Natural killer cell (primary cell): ENCODE measurements around the gene SIGLEC5. TPM values are rescaled to one million over a fixed set of nuclear protein-coding genes. Genes with fewer than 3 reads are reported as not detected.
"Not testable (repeated sequence)": the region's sequence is repeated elsewhere in the genome, so short reads cannot be mapped to it uniquely, and the experiment has no call there.

ENCODE experiments used
- ATAC-seq, 3 donors: fragments of 150-1000 bp in 2 of 3; fragments of 200-7000 bp in 1 of 3; cut with Tn5 transposase; 1 replicate in 1 of 3; 2 replicates in 2 of 3; pipeline ENCODE4 v1.10.0; 2021; ENCODE audit warnings: mild to moderate bottlenecking in 2 of 3, moderate library complexity in 2 of 3
- DNase-seq, 2 donors: peaks; one replicate each; pipeline versions ENCODE4 v3.0.0 to v3.0.0-alpha.2; 2013 to 2021; ENCODE audit warnings: mixed read lengths in 1 of 2
- H3K27ac ChIP-seq: one replicate; pipeline ENCODE4 v1.5.1; 2013; ENCODE audit warnings: mild to moderate bottlenecking, low read length
- H3K27me3 ChIP-seq: one replicate; pipeline ENCODE4 v1.6.1; 2013; ENCODE audit warnings: low read length; ENCODE audit not compliant: control insufficient read depth, insufficient read depth
- H3K36me3 ChIP-seq: one replicate; pipeline ENCODE4 v1.6.1; 2013; ENCODE audit warnings: low read length; ENCODE audit not compliant: control insufficient read depth, insufficient read depth
- H3K4me1 ChIP-seq: one replicate; pipeline ENCODE4 v1.6.1; 2013; ENCODE audit warnings: low read length; ENCODE audit not compliant: control insufficient read depth, insufficient read depth
- H3K4me3 ChIP-seq: one replicate; pipeline ENCODE4 v1.5.1; 2013; ENCODE audit warnings: low read length
- H3K9me3 ChIP-seq: one replicate; pipeline ENCODE4 v1.6.1; 2013; ENCODE audit warnings: low read length; ENCODE audit not compliant: control insufficient read depth, insufficient read depth
- H3K27ac Mint-ChIP-seq, 2 donors: one replicate each; pipeline ENCODE4 v1.8.0; 2022; ENCODE audit warnings: mild to moderate bottlenecking in 2 of 2, mixed read lengths in 2 of 2, moderate library complexity in 1 of 2
- H3K27me3 Mint-ChIP-seq, 2 donors: one replicate each; pipeline ENCODE4 v1.8.0; 2022; ENCODE audit warnings: low read depth in 2 of 2, mixed read lengths in 2 of 2
- H3K36me3 Mint-ChIP-seq: one replicate; pipeline ENCODE4 v1.8.0; 2022; ENCODE audit warnings: mixed read lengths
- H3K4me1 Mint-ChIP-seq, 2 donors: one replicate each; pipeline ENCODE4 v1.8.0; 2022; ENCODE audit warnings: mixed read lengths in 2 of 2
- H3K4me3 Mint-ChIP-seq: one replicate; pipeline ENCODE4 v1.8.0; 2022; ENCODE audit warnings: mild to moderate bottlenecking, moderate library complexity, mixed read lengths
- H3K9me3 Mint-ChIP-seq, 2 donors: one replicate each; pipeline ENCODE4 v1.8.0; 2022; ENCODE audit warnings: mixed read lengths in 2 of 2
- CTCF ChIP-seq: fragments of 200-600 bp; IDR thresholded peaks from one replicate; pipeline ENCODE4 v1.8.0; 2022; ENCODE audit warnings: antibody characterized with exemption
- WGBS: methylation state at CpG from one replicate; pipeline ENCODE4 v1.1.7; 2013; ENCODE audit warnings: missing lambda C conversion rate; ENCODE audit not compliant: insufficient coverage; 5-methylcytosine and 5-hydroxymethylcytosine counted together
- intact Hi-C: fragments of 100-400 bp; cut with micrococcal nuclease; formaldehyde crosslinking; loops from one replicate; pipeline ENCODE4 v1.14.2; 2022
- total RNA-seq, 4 donors: library from RNA; stranded (reverse); fragments of 120-200 nt in 1 of 4; gene quantifications; one replicate each; pipeline versions ENCODE4 v1.2.3 to v1.2.4, GENCODE V29; 2013 to 2022

SIGLEC5 gene
- 1 to 10 TPM in 1 of 3 donors, under 1 TPM in 2; 0.54 to 1.0 (median 0.90) TPM for total RNA-seq
- 0.99 TPM for total RNA-seq (2013)

- DNase-seq, H3K36me3 Mint-ChIP-seq, H3K9me3 ChIP-seq, intact Hi-C loops, H3K36me3 ChIP-seq, H3K9me3 Mint-ChIP-seq, H3K27ac Mint-ChIP-seq, H3K27ac ChIP-seq, H3K4me3 Mint-ChIP-seq, H3K27me3 ChIP-seq, H3K27me3 Mint-ChIP-seq: not testable (repeated sequence)
- Histone ChIP-seq H3K4me3 (peak within 1 kb of the TSS; percentile 24), H3K4me1 (peaks cover 12% of the 10 kb centered on the region)
- WGBS = under 1% methylated on average over 9 of the region's 13 CpGs
- ATAC-seq = peak in 1 of 3 donors; percentile 32
- H3K4me1 Mint-ChIP-seq = peaks cover 0 to 12% of the 10 kb centered on the region in 2 donors
Measured at GRCh38 chr19:51630315-51630714, at the start of gene SIGLEC5. Gene SIGLEC5 (minus strand): TSS chr19:51630401. CDS start chr19:51630335, 66 bp downstream.

GRCh38 chr19:51676566-51677083, 46.4 kb upstream of the SIGLEC5 start:
- H3K4me1 Mint-ChIP-seq = peaks cover 7 to 15% of the 10 kb centered on the region in 2 donors
- H3K27ac ChIP-seq = no peak overlapping the region
- peak in 1 of 2 donors; percentile 70 for DNase-seq
- peak overlapping the region; percentile 49 for H3K4me3 Mint-ChIP-seq
- H3K27me3 Mint-ChIP-seq = peaks cover 5 to 6% of the 10 kb centered on the region in 2 donors
- 4% methylated on average over 11 of the region's 11 CpGs for WGBS
- peaks cover 12% of the 10 kb centered on the region for H3K4me1 ChIP-seq
- H3K36me3 Mint-ChIP-seq = no peaks in the 10 kb centered on the region
- intact Hi-C loops = no loop called here
- peaks cover 14% of the 10 kb centered on the region for H3K9me3 ChIP-seq
- peak overlapping the region; percentile 18 to 59 for H3K27ac Mint-ChIP-seq
- H3K36me3 ChIP-seq = no peaks in the 10 kb centered on the region
- peaks cover 8% of the 10 kb centered on the region for H3K27me3 ChIP-seq
- no peaks in the 10 kb centered on the region for H3K9me3 Mint-ChIP-seq
- peak in 2 of 3 donors; percentile 47 to 58 for ATAC-seq
- TF ChIP-seq CTCF = no peak
- no peak overlapping the region for H3K4me3 ChIP-seq

- 77% methylated on average over 6 of the region's 7 CpGs for WGBS
- peaks cover 7 to 15% of the 10 kb centered on the region in 2 donors for H3K4me1 Mint-ChIP-seq
- H3K36me3 Mint-ChIP-seq, H3K27ac Mint-ChIP-seq, H3K9me3 Mint-ChIP-seq, H3K4me3 ChIP-seq, intact Hi-C loops, H3K36me3 ChIP-seq, H3K27ac ChIP-seq, H3K27me3 Mint-ChIP-seq, ATAC-seq: not testable (repeated sequence)
- peak in 1 of 2 donors; percentile 36 for DNase-seq
- Histone ChIP-seq H3K9me3 (peaks cover 14% of the 10 kb centered on the region), H3K4me1 (peaks cover 12% of the 10 kb centered on the region), H3K27me3 (peaks cover 12% of the 10 kb centered on the region)
- H3K4me3 Mint-ChIP-seq = peak overlapping the region; percentile 37
Measured at GRCh38 chr19:51675911-51676565, 45.8 kb upstream of the SIGLEC5 start.

- H3K4me1 Mint-ChIP-seq = no peaks in the 10 kb centered on the region
- no peak overlapping the region for H3K4me3 ChIP-seq
- no peak for TF ChIP-seq CTCF
- DNase-seq = no peak
- peaks cover 17% of the 10 kb centered on the region for H3K27me3 ChIP-seq
- H3K27ac ChIP-seq = no peak overlapping the region
- no peaks in the 10 kb centered on the region for H3K4me1 ChIP-seq
- WGBS = 60% methylated on average over 1 of the region's 3 CpGs
- no peak for ATAC-seq
- intact Hi-C loops = no loop called here
- H3K4me3 Mint-ChIP-seq = no peak overlapping the region
- peaks cover 18 to 31% of the 10 kb centered on the region in 2 donors for H3K27me3 Mint-ChIP-seq
- no peaks in the 10 kb centered on the region for H3K9me3 ChIP-seq
- no peaks in the 10 kb centered on the region for H3K9me3 Mint-ChIP-seq
- no peaks in the 10 kb centered on the region for H3K36me3 ChIP-seq
- no peaks in the 10 kb centered on the region for H3K36me3 Mint-ChIP-seq
- no peak overlapping the region for H3K27ac Mint-ChIP-seq
Measured at GRCh38 chr19:51668216-51668615, 38.0 kb upstream of the SIGLEC5 start.
